ENCODE measurements around the gene PIK3R1.

PIK3R1 gene

DNA sequence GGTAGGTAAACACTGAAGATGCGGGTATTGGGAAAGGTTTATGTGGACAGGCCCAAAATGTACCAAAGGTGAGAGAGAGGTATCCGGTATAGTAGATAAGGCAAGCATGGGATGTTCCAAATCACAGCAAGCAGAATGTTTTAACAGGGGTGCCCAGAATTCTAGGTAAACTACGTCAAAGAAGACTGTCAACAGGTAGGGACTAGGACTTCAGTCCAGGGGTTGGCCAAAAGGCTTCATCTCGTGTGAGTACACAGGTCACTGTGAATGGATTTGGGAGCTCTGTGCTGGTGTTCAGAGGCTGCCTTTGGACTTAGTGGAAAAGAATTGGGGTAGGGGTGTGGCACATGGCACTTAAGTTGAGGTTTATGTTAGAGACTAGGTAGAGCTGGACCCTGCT lies 66.4 kb downstream of the PIK3R1 start:
- DNase-seq (ENCODE audit: low read depth), result no peak
- no peak for TF ChIP-seq CTCF (IDR thresholded peaks at IDR 0.05; ENCODE audit: low read length, missing control alignments)
- H3K4me3 ChIP-seq (replicated peaks; ENCODE audit: low read depth, low read length), result no peak overlapping the region

- H3K4me3 ChIP-seq (replicated peaks; ENCODE audit: low read depth, low read length), result no peak overlapping the region
- TF ChIP-seq CTCF (IDR thresholded peaks at IDR 0.05; ENCODE audit: low read length, missing control alignments), result no peak
- DNase-seq (ENCODE audit: low read depth), result no peak
Measured at GRCh38 chr5:68283766-68284165, 68.2 kb downstream of the PIK3R1 start.

DNA sequence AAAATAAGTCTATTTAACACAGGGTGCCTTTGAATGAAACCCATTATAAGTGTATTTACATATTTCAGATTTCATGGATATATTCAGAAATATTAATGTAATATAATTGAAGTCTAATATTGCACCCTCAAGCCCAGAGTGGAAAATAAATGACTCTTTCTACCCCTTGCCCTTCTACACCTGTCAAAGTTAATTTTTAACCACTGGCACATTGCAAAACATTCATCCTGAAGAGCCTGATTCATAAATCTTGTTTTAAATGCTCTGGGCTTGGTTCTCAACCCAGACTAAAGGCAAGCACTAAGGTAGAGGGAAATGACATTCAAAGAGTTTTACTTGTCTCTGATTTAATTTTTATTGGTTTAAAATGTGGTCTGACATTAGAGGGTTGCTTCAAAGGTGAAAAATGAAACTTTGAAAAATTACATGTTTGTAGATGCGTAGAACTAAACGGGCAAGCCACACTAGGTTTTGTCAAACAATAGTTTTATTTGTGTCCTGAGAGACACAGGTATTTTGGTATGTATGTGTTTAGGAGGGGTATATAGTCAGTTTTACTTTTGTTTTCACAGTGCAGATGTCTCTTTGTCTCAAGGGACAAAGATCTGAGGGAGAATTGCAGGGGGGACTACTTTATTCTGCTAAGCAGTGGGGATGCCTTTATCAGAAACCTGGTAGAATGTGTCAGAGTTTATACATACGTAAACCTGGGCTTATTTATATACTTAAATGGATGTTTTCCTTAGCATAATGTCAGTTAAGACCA lies 69.7 kb downstream of the PIK3R1 start:
- DNase-seq (ENCODE audit: low read depth), result no peak
- H3K4me3 ChIP-seq (replicated peaks; ENCODE audit: low read depth, low read length), result no peak overlapping the region
- TF ChIP-seq CTCF (IDR thresholded peaks at IDR 0.05; ENCODE audit: low read length, missing control alignments), result no peak

- TF ChIP-seq CTCF (IDR thresholded peaks at IDR 0.05; ENCODE audit: low read length, missing control alignments), result peak; percentile 72
- H3K4me3 ChIP-seq (replicated peaks; ENCODE audit: low read depth, low read length), result no peak overlapping the region
- peak; percentile 76 for DNase-seq (ENCODE audit: low read depth)
Measured at GRCh38 chr5:68285851-68286611, 70.5 kb downstream of the PIK3R1 start.

DNA sequence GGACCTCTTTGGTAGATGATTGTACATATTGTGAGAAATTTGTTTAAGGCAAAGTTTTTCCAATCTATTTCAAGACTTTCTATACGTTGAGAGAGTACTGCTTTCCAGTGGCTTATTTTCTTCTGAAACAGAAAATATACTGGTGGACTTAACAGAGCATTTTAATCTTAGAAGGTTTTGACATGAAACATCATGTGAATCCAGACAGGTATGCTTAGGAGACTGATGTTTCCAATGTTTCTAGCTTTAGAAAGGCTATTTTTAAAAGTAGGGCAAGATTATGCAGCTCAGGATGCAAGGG lies 71.0 kb downstream of the PIK3R1 start:
- no peak overlapping the region for H3K4me3 ChIP-seq (replicated peaks; ENCODE audit: low read depth, low read length)
- no peak for TF ChIP-seq CTCF (IDR thresholded peaks at IDR 0.05; ENCODE audit: low read length, missing control alignments)

GRCh38 chr5:68287631-68287975 lies 72.0 kb downstream of the PIK3R1 start:
- TF ChIP-seq CTCF (IDR thresholded peaks at IDR 0.05; ENCODE audit: low read length, missing control alignments), result no peak
- DNase-seq (ENCODE audit: low read depth), result no peak
- peak overlapping the region; percentile 50 for H3K4me3 ChIP-seq (replicated peaks; ENCODE audit: low read depth, low read length)

More for the DNA sequence above, 71.0 kb downstream of the PIK3R1 start:
- DNase-seq (ENCODE audit: low read depth), result no peak

All from fibroblast of pulmonary artery (primary cell).